Measurements from ENCODE around the gene JAKMIP1.

DNA sequence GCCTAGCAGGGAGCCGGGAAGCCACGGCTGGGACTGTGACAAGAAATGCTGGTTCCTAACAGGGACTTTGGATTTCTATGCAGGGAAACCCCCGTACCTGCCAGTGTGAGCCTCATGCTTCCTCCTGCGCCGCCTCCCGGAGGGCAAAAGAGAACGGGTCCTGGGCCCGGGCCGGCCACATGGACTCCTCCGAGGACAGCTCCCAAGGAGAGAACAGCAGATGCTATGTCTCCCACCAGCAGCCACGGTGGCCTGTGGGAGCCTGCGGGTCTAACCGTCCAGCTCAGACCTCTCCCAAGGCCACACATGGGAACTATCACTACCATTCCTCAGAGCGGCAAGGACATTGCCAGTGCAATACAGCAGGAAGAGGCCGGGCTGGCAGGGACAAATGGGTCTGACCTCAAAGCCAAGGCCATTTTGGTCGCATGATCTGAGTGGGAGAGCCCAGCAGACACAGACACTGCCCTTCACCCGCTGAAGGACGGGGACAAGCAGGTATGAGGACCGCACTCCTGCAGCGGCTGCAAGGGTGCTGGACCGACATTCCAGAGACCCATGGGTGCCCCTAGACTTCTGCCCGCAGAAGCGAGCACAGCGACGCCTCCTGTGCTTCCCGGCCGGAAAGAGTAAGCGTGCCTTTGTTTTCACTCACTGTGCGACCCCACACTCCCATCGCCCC is 177.6 kb downstream of the JAKMIP1 start:
- no peak for TF ChIP-seq POLR2A (IDR thresholded peaks at IDR 0.05)
- TF ChIP-seq, protein P1, sequence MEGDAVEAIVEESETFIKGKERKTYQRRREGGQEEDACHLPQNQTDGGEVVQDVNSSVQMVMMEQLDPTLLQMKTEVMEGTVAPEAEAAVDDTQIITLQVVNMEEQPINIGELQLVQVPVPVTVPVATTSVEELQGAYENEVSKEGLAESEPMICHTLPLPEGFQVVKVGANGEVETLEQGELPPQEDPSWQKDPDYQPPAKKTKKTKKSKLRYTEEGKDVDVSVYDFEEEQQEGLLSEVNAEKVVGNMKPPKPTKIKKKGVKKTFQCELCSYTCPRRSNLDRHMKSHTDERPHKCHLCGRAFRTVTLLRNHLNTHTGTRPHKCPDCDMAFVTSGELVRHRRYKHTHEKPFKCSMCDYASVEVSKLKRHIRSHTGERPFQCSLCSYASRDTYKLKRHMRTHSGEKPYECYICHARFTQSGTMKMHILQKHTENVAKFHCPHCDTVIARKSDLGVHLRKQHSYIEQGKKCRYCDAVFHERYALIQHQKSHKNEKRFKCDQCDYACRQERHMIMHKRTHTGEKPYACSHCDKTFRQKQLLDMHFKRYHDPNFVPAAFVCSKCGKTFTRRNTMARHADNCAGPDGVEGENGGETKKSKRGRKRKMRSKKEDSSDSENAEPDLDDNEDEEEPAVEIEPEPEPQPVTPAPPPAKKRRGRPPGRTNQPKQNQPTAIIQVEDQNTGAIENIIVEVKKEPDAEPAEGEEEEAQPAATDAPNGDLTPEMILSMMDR (IDR thresholded peaks at IDR 0.05), result no peak
